ENCODE data around the gene PDE2A.

PDE2A gene

GRCh38 chr11:72586321-72587090, 87.7 kb downstream of the PDE2A start:
- no peak overlapping the region for H3K4me3 ChIP-seq (ENCODE audit: insufficient read depth, low read depth, low read length, poor library complexity, severe bottlenecking)
- no peaks in the 10 kb centered on the region for H3K9me3 ChIP-seq (ENCODE audit: control insufficient read depth, low read length)
- no peak overlapping the region for H3K27ac ChIP-seq (ENCODE audit: insufficient read depth, low read length, poor library complexity, severe bottlenecking)
- H3K27me3 ChIP-seq (replicated peaks; ENCODE audit: control insufficient read depth, insufficient read depth, low read length, poor library complexity, severe bottlenecking) = peaks cover 9% of the 10 kb centered on the region
- DNase-seq = no peak
- H3K36me3 ChIP-seq (ENCODE audit: control insufficient read depth, insufficient read depth, low read length) = no peaks in the 10 kb centered on the region
- peaks cover 32% of the 10 kb centered on the region for H3K4me1 ChIP-seq (ENCODE audit: control insufficient read depth, insufficient read depth, low read length, poor library complexity, severe bottlenecking)

GRCh38 chr11:72585762-72586311, 88.4 kb downstream of the PDE2A start:
- peak overlapping the region; percentile 53 for H3K4me3 ChIP-seq (ENCODE audit: insufficient read depth, low read depth, low read length, poor library complexity, severe bottlenecking)
- H3K36me3 ChIP-seq (ENCODE audit: control insufficient read depth, insufficient read depth, low read length) = no peaks in the 10 kb centered on the region
- DNase-seq = peak; percentile 12 to 50 (median 41)
- no peaks in the 10 kb centered on the region for H3K9me3 ChIP-seq (ENCODE audit: control insufficient read depth, low read length)
- H3K4me1 ChIP-seq (ENCODE audit: control insufficient read depth, insufficient read depth, low read length, poor library complexity, severe bottlenecking) = peaks cover 32% of the 10 kb centered on the region
- H3K27me3 ChIP-seq (replicated peaks; ENCODE audit: control insufficient read depth, insufficient read depth, low read length, poor library complexity, severe bottlenecking) = peaks cover 8% of the 10 kb centered on the region
- no peak overlapping the region for H3K27ac ChIP-seq (ENCODE audit: insufficient read depth, low read length, poor library complexity, severe bottlenecking)

GRCh38 chr11:72584939-72585597, 89.2 kb downstream of the PDE2A start:
- Histone ChIP-seq H3K36me3 (ENCODE audit: control insufficient read depth, insufficient read depth, low read length) (no peaks in the 10 kb centered on the region), H3K9me3 (ENCODE audit: control insufficient read depth, low read length) (no peaks in the 10 kb centered on the region), H3K4me3 (ENCODE audit: insufficient read depth, low read depth, low read length, poor library complexity, severe bottlenecking) (peak overlapping the region; percentile 53), H3K4me1 (ENCODE audit: control insufficient read depth, insufficient read depth, low read length, poor library complexity, severe bottlenecking) (peaks cover 26% of the 10 kb centered on the region), H3K27me3 (replicated peaks; ENCODE audit: control insufficient read depth, insufficient read depth, low read length, poor library complexity, severe bottlenecking) (peaks cover 6% of the 10 kb centered on the region), H3K27ac (ENCODE audit: insufficient read depth, low read length, poor library complexity, severe bottlenecking) (no peak overlapping the region)
- DNase-seq = no peak

GRCh38 chr11:72584293-72584938, 89.8 kb downstream of the PDE2A start:
- Histone ChIP-seq H3K27me3 (replicated peaks; ENCODE audit: control insufficient read depth, insufficient read depth, low read length, poor library complexity, severe bottlenecking) (no peaks in the 10 kb centered on the region), H3K4me1 (ENCODE audit: control insufficient read depth, insufficient read depth, low read length, poor library complexity, severe bottlenecking) (peaks cover 20% of the 10 kb centered on the region), H3K9me3 (ENCODE audit: control insufficient read depth, low read length) (no peaks in the 10 kb centered on the region), H3K4me3 (ENCODE audit: insufficient read depth, low read depth, low read length, poor library complexity, severe bottlenecking) (peak overlapping the region; percentile 53), H3K36me3 (ENCODE audit: control insufficient read depth, insufficient read depth, low read length) (no peaks in the 10 kb centered on the region), H3K27ac (ENCODE audit: insufficient read depth, low read length, poor library complexity, severe bottlenecking) (no peak overlapping the region)
- DNase-seq = peak; percentile 15 to 33 (median 27)

- DNase-seq = no peak
- H3K27me3 ChIP-seq (replicated peaks; ENCODE audit: control insufficient read depth, insufficient read depth, low read length, poor library complexity, severe bottlenecking) = no peaks in the 10 kb centered on the region
- H3K4me1 ChIP-seq (ENCODE audit: control insufficient read depth, insufficient read depth, low read length, poor library complexity, severe bottlenecking) = peaks cover 20% of the 10 kb centered on the region
- peak overlapping the region; percentile 53 for H3K4me3 ChIP-seq (ENCODE audit: insufficient read depth, low read depth, low read length, poor library complexity, severe bottlenecking)
- H3K36me3 ChIP-seq (ENCODE audit: control insufficient read depth, insufficient read depth, low read length) = no peaks in the 10 kb centered on the region
- H3K9me3 ChIP-seq (ENCODE audit: control insufficient read depth, low read length) = no peaks in the 10 kb centered on the region
- H3K27ac ChIP-seq (ENCODE audit: insufficient read depth, low read length, poor library complexity, severe bottlenecking) = no peak overlapping the region
Observed at GRCh38 chr11:72583616-72584292, 90.5 kb downstream of the PDE2A start.

GRCh38 chr11:72583177-72583553, 91.1 kb downstream of the PDE2A start:
- H3K27me3 ChIP-seq (replicated peaks; ENCODE audit: control insufficient read depth, insufficient read depth, low read length, poor library complexity, severe bottlenecking) = no peaks in the 10 kb centered on the region
- H3K9me3 ChIP-seq (ENCODE audit: control insufficient read depth, low read length) = no peaks in the 10 kb centered on the region

GRCh38 chr11:72582206-72583176, 91.7 kb downstream of the PDE2A start:
- DNase-seq = no peak
- Histone ChIP-seq H3K4me1 (ENCODE audit: control insufficient read depth, insufficient read depth, low read length, poor library complexity, severe bottlenecking) (peaks cover 20% of the 10 kb centered on the region), H3K36me3 (ENCODE audit: control insufficient read depth, insufficient read depth, low read length) (no peaks in the 10 kb centered on the region), H3K4me3 (ENCODE audit: insufficient read depth, low read depth, low read length, poor library complexity, severe bottlenecking) (no peak overlapping the region), H3K9me3 (ENCODE audit: control insufficient read depth, low read length) (no peaks in the 10 kb centered on the region), H3K27ac (ENCODE audit: insufficient read depth, low read length, poor library complexity, severe bottlenecking) (no peak overlapping the region), H3K27me3 (replicated peaks; ENCODE audit: control insufficient read depth, insufficient read depth, low read length, poor library complexity, severe bottlenecking) (no peaks in the 10 kb centered on the region)

More at GRCh38 chr11:72583177-72583553, 91.1 kb downstream of the PDE2A start:
- H3K36me3 ChIP-seq (ENCODE audit: control insufficient read depth, insufficient read depth, low read length) = no peaks in the 10 kb centered on the region
- H3K4me1 ChIP-seq (ENCODE audit: control insufficient read depth, insufficient read depth, low read length, poor library complexity, severe bottlenecking) = peaks cover 20% of the 10 kb centered on the region
- H3K27ac ChIP-seq (ENCODE audit: insufficient read depth, low read length, poor library complexity, severe bottlenecking) = no peak overlapping the region
- no peak overlapping the region for H3K4me3 ChIP-seq (ENCODE audit: insufficient read depth, low read depth, low read length, poor library complexity, severe bottlenecking)
- DNase-seq = no peak

GRCh38 chr11:72581067-72581466, 93.2 kb downstream of the PDE2A start:
- Histone ChIP-seq H3K27ac (ENCODE audit: insufficient read depth, low read length, poor library complexity, severe bottlenecking) (no peak overlapping the region), H3K9me3 (ENCODE audit: control insufficient read depth, low read length) (no peaks in the 10 kb centered on the region), H3K36me3 (ENCODE audit: control insufficient read depth, insufficient read depth, low read length) (no peaks in the 10 kb centered on the region), H3K4me1 (ENCODE audit: control insufficient read depth, insufficient read depth, low read length, poor library complexity, severe bottlenecking) (peaks cover 20% of the 10 kb centered on the region), H3K4me3 (ENCODE audit: insufficient read depth, low read depth, low read length, poor library complexity, severe bottlenecking) (no peak overlapping the region), H3K27me3 (replicated peaks; ENCODE audit: control insufficient read depth, insufficient read depth, low read length, poor library complexity, severe bottlenecking) (no peaks in the 10 kb centered on the region)
- DNase-seq = no peak

GRCh38 chr11:72580642-72580950, 93.6 kb downstream of the PDE2A start:
- no peaks in the 10 kb centered on the region for H3K27me3 ChIP-seq (replicated peaks; ENCODE audit: control insufficient read depth, insufficient read depth, low read length, poor library complexity, severe bottlenecking)
- H3K9me3 ChIP-seq (ENCODE audit: control insufficient read depth, low read length) = no peaks in the 10 kb centered on the region
- peaks cover 16% of the 10 kb centered on the region for H3K4me1 ChIP-seq (ENCODE audit: control insufficient read depth, insufficient read depth, low read length, poor library complexity, severe bottlenecking)
- no peak for DNase-seq
- H3K36me3 ChIP-seq (ENCODE audit: control insufficient read depth, insufficient read depth, low read length) = no peaks in the 10 kb centered on the region
- H3K27ac ChIP-seq (ENCODE audit: insufficient read depth, low read length, poor library complexity, severe bottlenecking) = no peak overlapping the region
- H3K4me3 ChIP-seq (ENCODE audit: insufficient read depth, low read depth, low read length, poor library complexity, severe bottlenecking) = no peak overlapping the region

Measured in effector memory CD4-positive, alpha-beta T cell (primary cell).